Measurements from ENCODE around the gene GAL. TPM values are rescaled to one million over a fixed set of nuclear protein-coding genes. Genes with fewer than 3 reads are reported as not detected.

GAL gene
- total and polyA plus RNA-seq, 8 donors: 1.7 to 5.7 (median 3.5) TPM; not detected in 5

DNA sequence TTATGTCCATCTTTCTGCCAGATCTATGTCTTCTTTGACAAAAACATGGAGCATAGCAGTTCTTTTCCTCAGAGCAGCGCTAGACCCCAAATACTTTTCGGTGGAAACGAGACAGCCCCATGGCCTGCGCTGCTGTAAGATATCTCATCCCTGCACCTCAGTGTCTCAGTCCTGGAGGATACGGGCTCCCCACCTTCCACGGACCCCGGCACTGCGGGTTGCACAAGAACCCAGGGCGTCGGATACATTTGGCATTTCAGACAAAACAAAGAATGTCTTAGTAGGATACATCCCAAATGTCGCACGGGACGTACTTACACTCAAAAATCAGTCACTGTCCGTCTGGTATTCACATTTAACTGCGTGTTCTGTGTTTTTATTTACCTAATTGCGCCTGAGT is 9.9 kb upstream of the GAL start:
- no peak for DNase-seq
- intact Hi-C loops (cut with DNase I; ENCODE audit: low total_unique reads): no loop called here

DNA sequence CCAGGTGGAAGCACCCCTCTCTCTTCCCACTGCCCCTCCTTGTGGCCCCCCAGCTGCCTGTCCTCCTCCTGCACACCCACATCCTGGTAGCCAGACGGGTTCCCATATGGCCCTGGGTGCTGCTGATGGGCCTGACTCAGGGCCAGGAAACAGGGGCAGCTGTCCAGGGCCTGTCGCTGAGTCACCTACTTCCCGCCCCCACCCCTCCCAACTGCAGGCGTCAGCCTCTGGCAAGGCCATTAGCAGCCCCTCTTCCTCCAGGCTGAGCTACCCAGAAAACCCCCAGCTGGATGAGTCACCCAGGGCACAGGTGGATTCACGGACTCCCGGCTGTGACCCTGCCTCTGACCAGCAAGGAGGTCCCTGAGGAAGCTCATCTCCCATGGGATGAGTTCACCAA is 6.9 kb upstream of the GAL start:
- intact Hi-C loops (cut with DNase I; ENCODE audit: low total_unique reads): no loop called here
- DNase-seq: peak in 1 of 2 donors; percentile 57
- 12 to 19% (median 18%) methylated on average over 3 to 6 of the region's 6 CpGs for WGBS, 5 donors

More for the DNA sequence above, 9.9 kb upstream of the GAL start:
- no peak overlapping the region for H3K4me3 ChIP-seq
- H3K4me1 ChIP-seq: peaks cover 0 to 7% (median 0%) of the 10 kb centered on the region in 4 donors
- 90 to 92% (median 92%) methylated on average over 16 of the region's 16 CpGs for whole genome bisulfite sequencing, 5 donors
- no peak overlapping the region for H3K27ac ChIP-seq
- peaks cover 0 to 15% (median 11%) of the 10 kb centered on the region in 4 donors for H3K9me3 ChIP-seq
- TF ChIP-seq, protein P1, sequence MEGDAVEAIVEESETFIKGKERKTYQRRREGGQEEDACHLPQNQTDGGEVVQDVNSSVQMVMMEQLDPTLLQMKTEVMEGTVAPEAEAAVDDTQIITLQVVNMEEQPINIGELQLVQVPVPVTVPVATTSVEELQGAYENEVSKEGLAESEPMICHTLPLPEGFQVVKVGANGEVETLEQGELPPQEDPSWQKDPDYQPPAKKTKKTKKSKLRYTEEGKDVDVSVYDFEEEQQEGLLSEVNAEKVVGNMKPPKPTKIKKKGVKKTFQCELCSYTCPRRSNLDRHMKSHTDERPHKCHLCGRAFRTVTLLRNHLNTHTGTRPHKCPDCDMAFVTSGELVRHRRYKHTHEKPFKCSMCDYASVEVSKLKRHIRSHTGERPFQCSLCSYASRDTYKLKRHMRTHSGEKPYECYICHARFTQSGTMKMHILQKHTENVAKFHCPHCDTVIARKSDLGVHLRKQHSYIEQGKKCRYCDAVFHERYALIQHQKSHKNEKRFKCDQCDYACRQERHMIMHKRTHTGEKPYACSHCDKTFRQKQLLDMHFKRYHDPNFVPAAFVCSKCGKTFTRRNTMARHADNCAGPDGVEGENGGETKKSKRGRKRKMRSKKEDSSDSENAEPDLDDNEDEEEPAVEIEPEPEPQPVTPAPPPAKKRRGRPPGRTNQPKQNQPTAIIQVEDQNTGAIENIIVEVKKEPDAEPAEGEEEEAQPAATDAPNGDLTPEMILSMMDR (IDR thresholded peaks at IDR 0.05): no peak
- TF ChIP-seq POLR2AphosphoS5 (IDR thresholded peaks at IDR 0.05) (no peak), EP300 (IDR thresholded peaks at IDR 0.05) (no peak), POLR2A (IDR thresholded peaks at IDR 0.05) (no peak)
- H3K36me3 ChIP-seq: no peaks in the 10 kb centered on the region
- H3K27me3 ChIP-seq: peaks cover 0 to 37% (median 0%) of the 10 kb centered on the region in 3 donors

DNA sequence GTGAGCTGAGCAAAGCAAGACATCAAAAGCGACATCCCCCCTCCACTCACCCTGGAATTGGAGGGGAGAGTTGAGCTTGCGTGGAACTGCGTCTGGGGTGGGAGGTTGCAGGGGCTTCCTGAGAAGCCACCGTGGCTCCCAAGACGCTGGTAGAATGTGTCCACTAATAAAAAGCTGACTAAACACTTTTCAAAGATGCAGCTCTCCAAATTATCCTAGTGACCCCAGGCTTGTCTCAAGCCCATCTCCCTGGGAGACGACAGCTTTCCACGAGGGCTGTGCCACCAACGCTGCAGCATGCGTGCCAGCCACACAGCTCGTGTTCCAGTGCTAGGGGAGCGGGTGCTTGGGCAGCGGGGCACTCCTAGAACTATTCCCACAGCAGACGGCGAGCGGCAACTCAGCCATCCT is 6.3 kb upstream of the GAL start:
- Histone ChIP-seq H3K27me3 (peaks cover 0 to 41% (median 4%) of the 10 kb centered on the region in 3 donors), H3K27ac (no peak overlapping the region), H3K9me3 (peaks cover 0 to 15% (median 11%) of the 10 kb centered on the region in 4 donors), H3K4me3 (no peak overlapping the region), H3K36me3 (no peaks in the 10 kb centered on the region), H3K4me1 (peaks cover 0 to 7% (median 0%) of the 10 kb centered on the region in 4 donors)
- intact Hi-C loops (cut with DNase I; ENCODE audit: low total_unique reads): no loop called here
- WGBS, 5 donors: 74 to 87% (median 84%) methylated on average over 15 of the region's 15 CpGs
- no peak for DNase-seq
- TF ChIP-seq, protein P1 (IDR thresholded peaks at IDR 0.05): no peak

More for the DNA sequence above, 6.9 kb upstream of the GAL start:
- TF ChIP-seq, protein P1 (IDR thresholded peaks at IDR 0.05): no peak
- TF ChIP-seq POLR2AphosphoS5 (IDR thresholded peaks at IDR 0.05): no peak
- TF ChIP-seq EP300 (IDR thresholded peaks at IDR 0.05): no peak
- TF ChIP-seq POLR2A (IDR thresholded peaks at IDR 0.05): no peak
- Histone ChIP-seq H3K36me3 (no peaks in the 10 kb centered on the region), H3K4me1 (peaks cover 0 to 7% (median 0%) of the 10 kb centered on the region in 4 donors), H3K4me3 (no peak overlapping the region), H3K27ac (no peak overlapping the region), H3K9me3 (peaks cover 0 to 15% (median 11%) of the 10 kb centered on the region in 4 donors), H3K27me3 (peaks cover 0 to 35% (median 0%) of the 10 kb centered on the region in 3 donors)

DNA sequence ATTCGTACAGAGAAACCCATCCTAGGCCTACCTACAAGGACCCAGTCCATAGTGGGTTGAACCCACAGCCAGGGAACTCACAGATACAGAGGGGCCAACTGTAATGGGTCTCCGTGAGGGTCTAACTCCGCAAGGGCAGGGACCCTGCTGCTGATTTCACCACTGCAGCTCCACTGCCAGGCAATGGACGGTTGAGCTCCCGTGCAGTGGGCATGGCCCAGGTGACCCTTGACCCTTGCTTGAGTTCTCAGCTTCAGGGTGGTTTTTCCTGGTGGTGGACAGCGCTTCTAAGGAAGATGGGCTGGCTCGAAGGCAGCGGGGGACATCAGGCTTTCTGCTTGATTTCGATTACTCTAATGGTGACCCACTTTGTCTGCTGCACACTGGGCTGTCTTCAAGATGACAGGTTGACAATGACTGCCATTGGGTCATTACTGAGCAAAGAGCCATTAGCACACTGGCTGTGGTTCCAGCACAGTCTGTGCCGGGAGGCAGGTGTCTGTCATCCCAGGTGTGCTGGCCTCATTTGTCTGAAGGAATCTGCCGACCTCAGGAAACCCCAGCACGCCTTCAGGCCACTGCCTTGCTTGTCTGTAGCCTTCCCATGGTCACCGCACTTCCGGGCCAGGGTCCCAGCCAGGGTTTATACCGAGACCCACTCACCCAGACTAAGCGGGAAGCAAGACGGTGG is 3.7 kb upstream of the GAL start:
- H3K27me3 ChIP-seq: peaks cover 15 to 60% (median 31%) of the 10 kb centered on the region in 3 donors
- intact Hi-C loops (cut with DNase I; ENCODE audit: low total_unique reads): no loop called here
- no peaks in the 10 kb centered on the region for H3K9me3 ChIP-seq
- H3K36me3 ChIP-seq: no peaks in the 10 kb centered on the region
- TF ChIP-seq, protein P1 (IDR thresholded peaks at IDR 0.05): no peak
- TF ChIP-seq POLR2A (IDR thresholded peaks at IDR 0.05) (no peak), POLR2AphosphoS5 (IDR thresholded peaks at IDR 0.05) (no peak), EP300 (IDR thresholded peaks at IDR 0.05) (no peak)
- 82 to 89% (median 88%) methylated on average over 16 to 17 of the region's 17 CpGs for WGBS, 5 donors
- peaks cover 13 to 23% (median 15%) of the 10 kb centered on the region in 4 donors for H3K4me1 ChIP-seq
- DNase-seq: no peak
- no peak overlapping the region for H3K4me3 ChIP-seq
- no peak overlapping the region for H3K27ac ChIP-seq
